Immature natural killer cell (primary cell): ENCODE data around the gene WDR4. TPM values are rescaled to one million over a fixed set of nuclear protein-coding genes. Genes with fewer than 3 reads are reported as not detected.
A peak's percentile ranks its signal among the peaks of the same experiment; 100 is the strongest.

ENCODE experiments used
- DNase-seq, 3 donors: peaks; one replicate each; pipeline ENCODE4 v3.0.0; 2022; ENCODE audit warnings: mixed read lengths in 1 of 3
- H3K27ac Mint-ChIP-seq, 6 donors: one replicate each; pipeline ENCODE4 v1.8.0; 2020; ENCODE audit warnings: mixed read lengths in 6 of 6, mild to moderate bottlenecking in 5 of 6, inconsistent platforms in 4 of 6, moderate library complexity in 3 of 6
- H3K27me3 Mint-ChIP-seq, 3 donors: one replicate each; pipeline ENCODE4 v1.8.0; 2020 to 2021; ENCODE audit warnings: low read depth in 3 of 3, mild to moderate bottlenecking in 3 of 3, mixed read lengths in 3 of 3, moderate library complexity in 3 of 3, inconsistent platforms in 1 of 3
- H3K36me3 Mint-ChIP-seq, 3 donors: one replicate each; pipeline ENCODE4 v1.8.0; 2020; ENCODE audit warnings: mixed read lengths in 3 of 3, inconsistent platforms in 2 of 3, mild to moderate bottlenecking in 2 of 3
- H3K4me1 Mint-ChIP-seq, 2 donors: one replicate each; pipeline ENCODE4 v1.8.0; 2020; ENCODE audit warnings: inconsistent platforms in 2 of 2, mild to moderate bottlenecking in 2 of 2, mixed read lengths in 2 of 2, moderate library complexity in 1 of 2
- H3K4me3 Mint-ChIP-seq, 5 donors: one replicate each; pipeline ENCODE4 v1.8.0; 2020; ENCODE audit warnings: mild to moderate bottlenecking in 5 of 5, mixed read lengths in 5 of 5, inconsistent platforms in 3 of 5, moderate library complexity in 3 of 5
- H3K9me3 Mint-ChIP-seq, 6 donors: one replicate each; pipeline ENCODE4 v1.8.0; 2020; ENCODE audit warnings: mild to moderate bottlenecking in 6 of 6, mixed read lengths in 6 of 6, inconsistent platforms in 4 of 6, moderate library complexity in 3 of 6
- polyA plus RNA-seq, 3 donors: library from polyadenylated mRNA; unstranded; fragments of 300-500 nt; fragmentation: Illumina TruSeq; gene quantifications; one replicate each; pipeline ENCODE4 v1.2.3, GENCODE V29; 2021

WDR4 gene
- polyA plus RNA-seq, 3 donors from 2014 or later = 4.2 to 17.5 (median 5.1) TPM

GRCh38 chr21:42864815-42865775 lies 14.2 kb downstream of the WDR4 start:
- Mint-ChIP-seq H3K27ac (peak overlapping the region in 1 of 6 donors; percentile 22), H3K4me1 (peaks cover 0 to 3% of the 10 kb centered on the region in 2 donors), H3K4me3 (no peak overlapping the region), H3K27me3 (peaks cover 0 to 2% (median 0%) of the 10 kb centered on the region in 3 donors), H3K9me3 (no peaks in the 10 kb centered on the region), H3K36me3 (peaks cover 0 to 12% (median 3%) of the 10 kb centered on the region in 3 donors)
- no peak for DNase-seq

- H3K27ac Mint-ChIP-seq = no peak overlapping the region
- DNase-seq = no peak
- H3K4me1 Mint-ChIP-seq = peaks cover 0 to 3% of the 10 kb centered on the region in 2 donors
- H3K27me3 Mint-ChIP-seq = peaks cover 0 to 2% (median 0%) of the 10 kb centered on the region in 3 donors
- no peaks in the 10 kb centered on the region for H3K9me3 Mint-ChIP-seq
- H3K36me3 Mint-ChIP-seq = peaks cover 0 to 10% (median under 1%) of the 10 kb centered on the region in 3 donors
- H3K4me3 Mint-ChIP-seq = no peak overlapping the region
These were observed 15.1 kb downstream of the WDR4 start for GRCh38 chr21:42864286-42864685.

DNA sequence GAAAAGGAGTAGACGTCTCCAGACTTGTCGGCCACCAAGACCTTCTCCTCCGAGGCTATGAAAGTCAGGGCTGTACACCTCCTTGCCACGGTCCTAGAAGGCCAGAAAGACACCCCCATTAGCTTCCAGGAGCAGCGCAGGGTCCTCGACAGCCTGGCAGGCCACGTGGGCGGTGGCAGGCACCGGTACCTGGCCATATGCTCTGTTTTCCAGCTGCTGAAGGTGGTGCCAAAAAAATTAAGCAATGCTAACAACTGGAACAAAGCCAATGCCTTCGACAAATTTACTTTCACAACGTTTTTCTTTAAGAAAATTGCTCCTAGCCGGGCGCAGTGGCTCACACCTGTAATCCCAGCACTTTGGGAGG lies 15.9 kb downstream of the WDR4 start:
- H3K9me3 Mint-ChIP-seq = no peaks in the 10 kb centered on the region

GRCh38 chr21:42862774-42863503 lies 16.4 kb downstream of the WDR4 start:
- Mint-ChIP-seq H3K27me3 (peaks cover 0 to 2% (median 0%) of the 10 kb centered on the region in 3 donors), H3K4me1 (peaks cover 0 to 5% of the 10 kb centered on the region in 2 donors), H3K27ac (no peak overlapping the region), H3K4me3 (no peak overlapping the region), H3K9me3 (no peaks in the 10 kb centered on the region), H3K36me3 (peaks cover 0 to 15% (median 7%) of the 10 kb centered on the region in 3 donors)
- DNase-seq = no peak

More for the DNA sequence above, 15.9 kb downstream of the WDR4 start:
- H3K4me1 Mint-ChIP-seq = peaks cover 0 to 5% of the 10 kb centered on the region in 2 donors
- DNase-seq = no peak
- peaks cover 0 to 2% (median 0%) of the 10 kb centered on the region in 3 donors for H3K27me3 Mint-ChIP-seq
- H3K27ac Mint-ChIP-seq = no peak overlapping the region
- H3K36me3 Mint-ChIP-seq = peaks cover 0 to 15% (median 6%) of the 10 kb centered on the region in 3 donors
- no peak overlapping the region for H3K4me3 Mint-ChIP-seq

- DNase-seq = no peak
These were observed 17.4 kb downstream of the WDR4 start for GRCh38 chr21:42861848-42862400.

DNA sequence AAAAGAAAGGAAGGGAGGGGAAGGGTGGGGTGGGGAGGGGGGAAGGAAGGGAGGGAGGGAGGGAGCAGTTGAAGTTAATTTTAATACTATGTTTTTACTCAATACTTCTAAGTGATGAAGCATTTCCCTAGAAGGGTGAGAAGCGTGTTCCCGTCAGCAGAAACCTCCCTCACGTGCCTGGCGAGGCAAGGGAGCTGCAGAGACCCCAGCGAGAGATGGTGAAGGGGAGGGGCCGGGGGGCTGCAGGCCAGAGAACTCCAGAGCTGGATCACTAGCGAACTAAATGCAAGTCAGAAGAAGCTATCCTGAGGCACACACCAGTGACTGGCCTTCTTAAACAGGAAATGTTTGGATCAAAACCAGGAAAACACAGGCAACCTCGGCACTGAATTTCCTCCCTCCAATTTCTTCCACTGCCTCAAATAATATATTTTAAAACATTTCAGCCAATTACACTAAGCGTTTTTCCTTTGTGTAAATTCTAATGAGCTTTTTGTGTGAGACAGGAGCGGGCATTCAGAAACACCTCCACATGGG lies 18.0 kb downstream of the WDR4 start:
- H3K27ac Mint-ChIP-seq = no peak overlapping the region

More at GRCh38 chr21:42861848-42862400, 17.4 kb downstream of the WDR4 start:
- peaks cover 0 to 2% (median 0%) of the 10 kb centered on the region in 3 donors for H3K27me3 Mint-ChIP-seq
- H3K4me1 Mint-ChIP-seq = peaks cover 0 to 5% of the 10 kb centered on the region in 2 donors
- H3K4me3 Mint-ChIP-seq = no peak overlapping the region
- no peaks in the 10 kb centered on the region for H3K9me3 Mint-ChIP-seq
- peaks cover under 1 to 23% (median 7%) of the 10 kb centered on the region in 3 donors for H3K36me3 Mint-ChIP-seq
- no peak overlapping the region for H3K27ac Mint-ChIP-seq

GRCh38 chr21:42860345-42860744 lies 19.0 kb downstream of the WDR4 start:
- no peak overlapping the region for H3K27ac Mint-ChIP-seq
- H3K36me3 Mint-ChIP-seq = peaks cover 5 to 30% (median 16%) of the 10 kb centered on the region in 3 donors
- H3K4me1 Mint-ChIP-seq = peaks cover 0 to 5% of the 10 kb centered on the region in 2 donors
- DNase-seq = no peak
- no peaks in the 10 kb centered on the region for H3K9me3 Mint-ChIP-seq
- H3K4me3 Mint-ChIP-seq = no peak overlapping the region
- peaks cover 0 to 2% (median 0%) of the 10 kb centered on the region in 3 donors for H3K27me3 Mint-ChIP-seq

More for the DNA sequence above, 18.0 kb downstream of the WDR4 start:
- peaks cover 5 to 25% (median 12%) of the 10 kb centered on the region in 3 donors for H3K36me3 Mint-ChIP-seq
- peaks cover 0 to 5% of the 10 kb centered on the region in 2 donors for H3K4me1 Mint-ChIP-seq
- H3K9me3 Mint-ChIP-seq = no peaks in the 10 kb centered on the region
- H3K27me3 Mint-ChIP-seq = peaks cover 0 to 2% (median 0%) of the 10 kb centered on the region in 3 donors
- H3K4me3 Mint-ChIP-seq = no peak overlapping the region
- no peak for DNase-seq

- Mint-ChIP-seq H3K4me1 (peaks cover 0 to 5% of the 10 kb centered on the region in 2 donors), H3K27ac (no peak overlapping the region), H3K4me3 (no peak overlapping the region), H3K9me3 (no peaks in the 10 kb centered on the region), H3K27me3 (peaks cover 0 to 2% (median 0%) of the 10 kb centered on the region in 3 donors), H3K36me3 (peaks cover 5 to 30% (median 16%) of the 10 kb centered on the region in 3 donors)
- no peak for DNase-seq
These were observed 19.5 kb downstream of the WDR4 start for GRCh38 chr21:42859891-42860230.

GRCh38 chr21:42858957-42859890 lies 20.1 kb downstream of the WDR4 start:
- peaks cover 5 to 33% (median 16%) of the 10 kb centered on the region in 3 donors for H3K36me3 Mint-ChIP-seq
- peak overlapping the region in 1 of 6 donors; percentile 17 for H3K27ac Mint-ChIP-seq
- H3K4me3 Mint-ChIP-seq = no peak overlapping the region
- no peaks in the 10 kb centered on the region for H3K9me3 Mint-ChIP-seq
- no peak for DNase-seq
- peaks cover 0 to 2% (median 0%) of the 10 kb centered on the region in 3 donors for H3K27me3 Mint-ChIP-seq
- H3K4me1 Mint-ChIP-seq = peaks cover 0 to 5% of the 10 kb centered on the region in 2 donors

- Mint-ChIP-seq H3K4me1 (peaks cover 0 to 5% of the 10 kb centered on the region in 2 donors), H3K36me3 (peaks cover 5 to 33% (median 16%) of the 10 kb centered on the region in 3 donors), H3K27ac (peak overlapping the region in 1 of 6 donors; percentile 17), H3K27me3 (peaks cover 0 to 2% (median 0%) of the 10 kb centered on the region in 3 donors), H3K9me3 (no peaks in the 10 kb centered on the region), H3K4me3 (no peak overlapping the region)
- no peak for DNase-seq
These were observed 21.0 kb downstream of the WDR4 start for GRCh38 chr21:42858185-42858847.

- peaks cover 5 to 28% (median 16%) of the 10 kb centered on the region in 3 donors for H3K36me3 Mint-ChIP-seq
- H3K4me3 Mint-ChIP-seq = no peak overlapping the region
- peaks cover 0 to 5% of the 10 kb centered on the region in 2 donors for H3K4me1 Mint-ChIP-seq
These were observed 22.1 kb downstream of the WDR4 start for GRCh38 chr21:42857216-42857615.

DNA sequence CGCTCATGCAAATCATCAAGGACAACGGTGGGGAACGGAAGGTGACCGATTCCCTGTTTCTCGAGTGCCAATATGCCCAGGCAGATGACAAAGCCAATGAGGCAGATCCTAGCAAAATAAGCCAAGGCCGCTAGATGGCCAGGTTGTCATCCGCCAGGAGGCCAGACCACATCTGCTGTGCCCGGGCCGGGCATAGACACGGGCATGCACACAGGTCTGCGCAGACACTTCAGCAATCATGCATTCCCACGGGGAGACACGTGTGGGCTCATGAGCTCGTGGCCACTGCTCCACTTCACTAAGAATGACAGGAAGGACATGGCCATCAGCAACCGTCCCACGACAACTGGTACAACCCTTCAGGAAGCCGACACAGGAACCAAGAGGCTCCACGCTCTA lies 23.4 kb downstream of the WDR4 start:
- Mint-ChIP-seq H3K4me3 (no peak overlapping the region), H3K27me3 (no peaks in the 10 kb centered on the region), H3K4me1 (peaks cover 0 to 5% of the 10 kb centered on the region in 2 donors), H3K9me3 (no peaks in the 10 kb centered on the region), H3K36me3 (peaks cover 5 to 31% (median 16%) of the 10 kb centered on the region in 3 donors), H3K27ac (no peak overlapping the region)
- no peak for DNase-seq

More at GRCh38 chr21:42857216-42857615, 22.1 kb downstream of the WDR4 start:
- no peak for DNase-seq
- Mint-ChIP-seq H3K9me3 (no peaks in the 10 kb centered on the region), H3K27me3 (no peaks in the 10 kb centered on the region), H3K27ac (peak overlapping the region in 1 of 6 donors; percentile 70)
